GM23248 (cell line): ENCODE data around the gene NOL3. TPM values are rescaled to one million over a fixed set of nuclear protein-coding genes. Genes with fewer than 3 reads are reported as not detected.

Experiments
- DNase-seq: peaks from one replicate; pipeline ENCODE4 v3.0.0-alpha.2; 2015
- H2AFZ ChIP-seq: fragments of 200-600 bp; sonication (generic); 2 replicates; pipeline ENCODE4 v1.6.1; 2016; ENCODE audit warnings: antibody characterized with exemption
- H3F3A ChIP-seq: fragments of 200-600 bp; sonication (generic); 2 replicates; pipeline ENCODE4 v1.6.1; 2016; ENCODE audit warnings: mild to moderate bottlenecking, antibody characterized with exemption, mixed run types; ENCODE audit not compliant: insufficient read depth
- H3K27ac ChIP-seq: fragments of 200-600 bp; sonication (generic); 2 replicates; pipeline ENCODE4 v1.5.1; 2016; ENCODE audit warnings: mild to moderate bottlenecking
- H3K27me3 ChIP-seq: fragments of 200-600 bp; sonication (generic); replicated peaks from 2 replicates; pipeline ENCODE4 v1.6.1; 2016; ENCODE audit warnings: mild to moderate bottlenecking; ENCODE audit not compliant: insufficient read depth
- H3K36me3 ChIP-seq: fragments of 200-600 bp; sonication (generic); 2 replicates; pipeline ENCODE4 v1.6.1; 2016; ENCODE audit warnings: low read depth, mild to moderate bottlenecking
- H3K4me1 ChIP-seq: fragments of 200-600 bp; sonication (generic); 2 replicates; pipeline ENCODE4 v1.6.1; 2016; ENCODE audit warnings: mild to moderate bottlenecking; ENCODE audit not compliant: insufficient read depth
- H3K4me2 ChIP-seq: fragments of 200-600 bp; sonication (generic); one replicate; pipeline ENCODE4 v1.6.1; 2016; ENCODE audit warnings: mild to moderate bottlenecking; ENCODE audit not compliant: unreplicated experiment
- H3K4me3 ChIP-seq: fragments of 200-600 bp; sonication (generic); 2 replicates; pipeline ENCODE4 v1.5.1; 2016; ENCODE audit warnings: mild to moderate bottlenecking
- H3K79me2 ChIP-seq: fragments of 200-600 bp; sonication (generic); 2 replicates; pipeline ENCODE4 v1.6.1; 2016; ENCODE audit warnings: mild to moderate bottlenecking; ENCODE audit not compliant: insufficient read depth
- H3K9ac ChIP-seq: fragments of 200-600 bp; sonication (generic); 2 replicates; pipeline ENCODE4 v1.6.1; 2016; ENCODE audit warnings: mild to moderate bottlenecking
- H3K9me2 ChIP-seq: fragments of 200-600 bp; sonication (generic); 2 replicates; pipeline ENCODE4 v1.6.1; 2016; ENCODE audit warnings: mixed run types, mild to moderate bottlenecking, moderate library complexity; ENCODE audit not compliant: insufficient read depth
- H3K9me3 ChIP-seq: fragments of 200-600 bp; sonication (generic); one replicate; pipeline ENCODE4 v1.6.1; 2017; ENCODE audit warnings: low read depth
- H4K20me1 ChIP-seq: fragments of 200-600 bp; sonication (generic); 2 replicates; pipeline ENCODE4 v1.6.0; 2016; ENCODE audit not compliant: insufficient read depth
- EZH2 ChIP-seq: fragments of 200-600 bp; sonication (generic); IDR thresholded peaks from 2 replicates; pipeline ENCODE4 v1.6.1; 2018; ENCODE audit warnings: antibody characterized with exemption, mild to moderate bottlenecking; ENCODE audit not compliant: insufficient read depth, poor library complexity, severe bottlenecking
- EZH2phosphoT487 ChIP-seq: fragments of 200-600 bp; sonication (generic); IDR thresholded peaks from 2 replicates; pipeline ENCODE4 v1.6.1; 2018; ENCODE audit warnings: antibody characterized with exemption, moderate library complexity, mild to moderate bottlenecking, low read depth; ENCODE audit not compliant: insufficient read depth
- WGBS, 2 experiments: methylation state at CpG; one replicate each; pipeline ENCODE4 v1.1.6; 2015 to 2017; ENCODE audit warnings: low lambda C conversion rate in 2 of 2, low coverage in 1 of 2; ENCODE audit errors: missing lambda C conversion rate in 2 of 2; 5-methylcytosine and 5-hydroxymethylcytosine counted together
- in situ Hi-C: fragments of 300-500 bp; cut with MboI; formaldehyde crosslinking; loops from 2 replicates; pipeline ENCODE4 v1.15.0; 2020
- polyA plus RNA-seq: library from polyadenylated mRNA; unstranded; fragments of >200 nt; fragmentation: Nextera tagmentation; extraction: Ambion mirVana; gene quantifications from 2 replicates; pipeline ENCODE4 v1.2.1, GENCODE V29; 2016
- total RNA-seq: library from RNA; depleted of rRNA; stranded (reverse); fragments of >200 nt; shearing (Covaris generic); gene quantifications from 2 replicates; pipeline ENCODE4 v1.2.3, GENCODE V29; 2014

Gene NOL3
- total and polyA plus RNA-seq, 2 experiments from 2014 or later = 20.3 to 31.0 TPM

DNA sequence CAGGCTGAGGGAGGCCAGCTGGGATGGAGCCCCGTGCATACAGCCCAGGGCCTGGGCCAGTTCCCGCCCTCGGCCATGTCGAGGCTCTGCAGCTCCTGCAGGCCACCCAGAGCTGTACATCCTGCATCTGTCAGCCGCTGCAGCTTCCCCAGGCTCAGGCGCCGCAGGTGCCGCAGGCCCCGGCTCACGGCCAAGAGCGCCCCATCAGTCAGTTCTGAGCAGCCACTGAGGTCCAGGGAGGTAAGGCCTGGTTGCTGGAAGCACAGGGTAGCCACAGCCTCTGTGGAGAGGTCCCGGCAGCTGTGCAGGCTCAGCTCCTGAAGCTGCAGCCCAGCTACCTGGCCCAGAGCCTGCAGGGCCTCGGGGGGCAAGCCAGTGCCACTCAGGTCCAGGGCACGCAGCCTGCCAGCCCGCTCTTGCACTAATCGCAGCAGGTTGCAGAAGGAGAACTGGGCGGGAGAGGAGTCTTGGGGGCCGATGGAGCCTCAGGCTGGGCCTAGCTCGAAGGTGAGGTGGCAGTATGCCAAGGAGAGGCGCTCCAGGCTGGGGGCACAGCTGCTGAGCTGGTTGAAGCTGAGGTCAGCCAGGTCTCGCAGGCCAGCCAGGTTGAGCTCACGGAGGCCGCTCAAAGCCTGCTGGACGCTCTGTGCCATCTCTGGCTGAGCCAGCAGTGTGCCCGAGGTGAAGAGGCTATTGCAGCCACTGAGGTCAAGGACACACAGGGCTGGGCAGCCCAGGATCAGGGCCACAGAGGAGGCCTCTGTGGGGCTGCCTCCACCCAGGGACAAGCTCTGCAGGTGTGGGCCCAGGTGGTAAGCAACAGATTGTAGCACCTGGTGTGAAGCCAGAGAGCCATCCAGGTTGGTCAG lies 40.0 kb downstream of the NOL3 start:
- in situ Hi-C loops = no loop called here
- H3K9me2 ChIP-seq = no peaks in the 10 kb centered on the region
- H3K27me3 ChIP-seq = no peaks in the 10 kb centered on the region
- H3K9me3 ChIP-seq = no peaks in the 10 kb centered on the region
- H3F3A ChIP-seq = no peaks in the 10 kb centered on the region
- peaks cover 12% of the 10 kb centered on the region for H3K4me1 ChIP-seq
- no peak for DNase-seq
- no peak for TF ChIP-seq EZH2phosphoT487
- TF ChIP-seq EZH2 = no peak
- H3K4me3 ChIP-seq = no peak overlapping the region
- 89 to 93% methylated on average over 23 to 25 of the region's 25 CpGs for WGBS, 2 experiments
- no peak overlapping the region for H3K27ac ChIP-seq
- H3K9ac ChIP-seq = no peak overlapping the region
- H2AFZ ChIP-seq = no peak overlapping the region
- H4K20me1 ChIP-seq = no peaks in the 10 kb centered on the region
- H3K79me2 ChIP-seq = no peaks in the 10 kb centered on the region
- H3K4me2 ChIP-seq = no peak overlapping the region
- no peaks in the 10 kb centered on the region for H3K36me3 ChIP-seq

DNA sequence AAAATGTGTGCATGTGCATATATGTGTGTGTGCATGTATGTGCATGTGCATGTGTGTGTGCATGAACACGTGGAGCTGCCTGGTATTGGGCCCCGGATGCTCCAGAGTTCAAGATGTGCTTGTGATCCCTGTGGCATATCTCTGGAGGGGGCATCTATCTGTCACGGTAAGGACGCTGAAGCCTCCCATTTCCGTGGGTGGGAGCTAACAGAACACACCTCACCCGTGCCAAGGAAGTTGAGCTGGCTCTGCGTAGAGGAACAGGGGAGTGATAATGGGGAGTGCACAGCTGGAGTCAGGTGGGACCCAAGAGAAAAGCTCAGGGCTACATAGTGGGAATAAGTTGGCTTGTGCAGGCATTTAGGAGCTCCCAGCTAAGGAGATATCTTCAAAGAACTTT lies 41.3 kb downstream of the NOL3 start:
- H3K4me2 ChIP-seq = no peak overlapping the region
- H3K4me1 ChIP-seq = peaks cover 11% of the 10 kb centered on the region
- DNase-seq = no peak
- H3K4me3 ChIP-seq = no peak overlapping the region
- H3K27ac ChIP-seq = no peak overlapping the region
- H3K27me3 ChIP-seq = no peaks in the 10 kb centered on the region
- H2AFZ ChIP-seq = no peak overlapping the region
- H3K9me2 ChIP-seq = no peaks in the 10 kb centered on the region
- H3K9me3 ChIP-seq = no peaks in the 10 kb centered on the region
- no peaks in the 10 kb centered on the region for H4K20me1 ChIP-seq
- in situ Hi-C loops = no loop called here
- H3F3A ChIP-seq = no peaks in the 10 kb centered on the region
- TF ChIP-seq EZH2phosphoT487 (no peak), EZH2 (no peak)
- WGBS, 2 experiments = 74 to 83% methylated on average over 7 of the region's 7 CpGs
- no peaks in the 10 kb centered on the region for H3K36me3 ChIP-seq
- H3K79me2 ChIP-seq = no peaks in the 10 kb centered on the region
- H3K9ac ChIP-seq = no peak overlapping the region

DNA sequence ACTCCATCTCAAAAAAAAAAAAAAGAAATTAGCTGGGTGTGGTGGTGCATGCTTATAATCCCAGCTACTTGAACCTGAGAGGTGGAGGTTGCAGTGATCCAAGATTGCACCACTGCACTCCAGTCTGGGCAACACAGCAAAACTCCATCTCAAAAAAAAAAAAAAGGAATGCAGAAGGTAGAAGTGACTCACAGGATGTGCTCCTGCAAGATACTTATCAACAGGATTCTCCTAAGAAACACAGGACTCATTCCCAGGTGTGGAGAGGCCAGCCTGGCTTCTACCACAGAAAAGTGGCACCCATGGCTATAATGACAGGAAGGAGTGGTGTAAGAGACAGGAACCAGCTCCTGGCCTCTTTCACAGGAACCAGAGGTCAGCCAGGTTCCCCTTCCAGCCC lies 42.4 kb downstream of the NOL3 start:
- Histone ChIP-seq H3K9me2 (no peaks in the 10 kb centered on the region), H3K79me2 (no peaks in the 10 kb centered on the region), H3K9ac (no peak overlapping the region), H3K36me3 (no peaks in the 10 kb centered on the region), H2AFZ (no peak overlapping the region), H3K27ac (no peak overlapping the region), H3K27me3 (no peaks in the 10 kb centered on the region), H3K4me3 (no peak overlapping the region), H3K4me1 (peaks cover 5% of the 10 kb centered on the region), H3K4me2 (no peak overlapping the region), H3K9me3 (no peaks in the 10 kb centered on the region), H4K20me1 (no peaks in the 10 kb centered on the region), H3F3A (no peaks in the 10 kb centered on the region)
- in situ Hi-C loops = no loop called here
- TF ChIP-seq EZH2 (no peak), EZH2phosphoT487 (no peak)
- no peak for DNase-seq

DNA sequence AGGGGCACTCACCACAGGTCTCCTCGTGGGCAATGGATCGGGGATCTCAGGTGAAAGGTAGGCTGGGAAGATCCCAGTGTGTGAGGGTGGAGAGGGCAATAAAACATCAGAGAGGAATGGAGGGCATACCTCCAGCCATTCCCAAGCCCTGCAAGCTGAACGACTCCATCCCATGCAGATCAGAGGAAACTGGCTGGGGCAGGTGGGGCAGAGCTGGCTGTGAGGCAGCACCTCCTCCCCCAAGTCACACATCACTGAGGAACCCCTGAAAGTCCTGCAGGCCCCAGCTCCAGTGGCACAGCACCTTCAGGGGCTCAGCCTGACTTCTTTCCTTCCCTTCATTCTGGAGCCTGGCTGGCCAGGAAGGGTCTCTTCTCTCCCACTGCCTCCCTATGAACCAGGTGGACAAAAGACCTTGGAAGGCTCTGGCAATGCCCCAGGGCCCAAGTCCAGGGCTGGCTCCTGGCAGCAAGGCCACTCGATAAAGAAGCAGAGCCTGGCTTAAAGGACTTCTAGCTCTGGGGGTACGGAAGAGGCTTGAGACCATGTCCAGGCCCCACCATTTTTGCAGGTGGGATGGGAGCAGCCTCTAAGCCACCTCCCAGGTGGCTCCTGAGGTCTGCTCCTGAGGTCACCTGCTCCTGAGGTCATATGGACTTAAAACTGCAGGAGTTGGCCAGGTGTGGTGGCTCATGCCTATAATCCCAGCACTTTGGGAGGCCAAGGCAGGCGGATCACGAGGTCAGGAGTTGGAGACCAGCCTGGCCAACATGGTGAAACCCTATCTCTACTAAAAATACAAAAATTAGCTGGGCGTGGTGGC lies 43.1 kb downstream of the NOL3 start:
- Histone ChIP-seq H3K9me2 (no peaks in the 10 kb centered on the region), H3K4me3 (no peak overlapping the region), H2AFZ (no peak overlapping the region), H3K4me1 (no peaks in the 10 kb centered on the region), H3K79me2 (no peaks in the 10 kb centered on the region), H3K27ac (no peak overlapping the region), H3K27me3 (no peaks in the 10 kb centered on the region), H3F3A (no peaks in the 10 kb centered on the region), H3K36me3 (no peaks in the 10 kb centered on the region), H3K9ac (no peak overlapping the region), H3K4me2 (no peak overlapping the region), H3K9me3 (no peaks in the 10 kb centered on the region), H4K20me1 (no peaks in the 10 kb centered on the region)
- DNase-seq = no peak
- TF ChIP-seq EZH2phosphoT487 (no peak), EZH2 (no peak)
- WGBS, 2 experiments = 82 to 83% methylated on average over 8 of the region's 8 CpGs
- in situ Hi-C loops = no loop called here
